GM12878 (cell line): ENCODE data around the gene CEP128. TPM values are rescaled to one million over a fixed set of nuclear protein-coding genes. Genes with fewer than 3 reads are reported as not detected.

Experiments
- ATAC-seq: fragments of 200-7000 bp; cut with Tn5 transposase; 3 replicates; pipeline ENCODE4 v1.9.1; 2020; ENCODE audit warnings: mild to moderate bottlenecking, moderate library complexity
- BruUV-seq: library from RNA; stranded (reverse); fragments of 400-500 nt; replicated peaks from 2 replicates; lab custom pipeline; 2021; lab: Mats Ljungman, UMichigan
- CTCF ChIA-PET: fragments of 300-600 bp; sonication (Branson Sonifier 250); formaldehyde crosslinking; extraction: SDS; loops from one replicate; lab custom pipeline; 2021; ENCODE audit warnings: inconsistent platforms; lab: Yijun Ruan, JAX
- POLR2A ChIA-PET: fragments of 350-600 bp; formaldehyde crosslinking; extraction: SDS; loops from one replicate; lab custom pipeline; 2021; ENCODE audit warnings: inconsistent platforms; lab: Charles Lee
- RAD21 ChIA-PET: fragments of 300-600 bp; sonication (Branson Sonifier 250); formaldehyde crosslinking; loops from one replicate; lab custom pipeline; 2023; ENCODE audit warnings: antibody characterized with exemption; ENCODE audit not compliant: unreplicated experiment; lab: Charles Lee
- SMC1A ChIA-PET: fragments of 300-600 bp; sonication (Branson Sonifier 250); formaldehyde crosslinking; loops from one replicate; lab custom pipeline; 2023; ENCODE audit not compliant: unreplicated experiment, uncharacterized antibody; lab: Charles Lee
- DNase-seq: peaks from one replicate; pipeline ENCODE4 v3.0.0-alpha.2; 2011; ENCODE audit warnings: low read depth, low spot score
- FAIRE-seq: peaks from 3 replicates; lab custom pipeline; 2011; peaks lifted over from hg19 to GRCh38; lab: Jason Lieb, UNC
- H2AFZ ChIP-seq: 2 replicates; pipeline ENCODE4 v1.6.0; 2011; ENCODE audit warnings: low read depth, low read length, control low read depth; ENCODE audit not compliant: control insufficient read depth
- H3K27ac ChIP-seq: 2 replicates; pipeline ENCODE4 v1.5.1; 2011; ENCODE audit warnings: control low read depth; ENCODE audit not compliant: control insufficient read depth, insufficient read depth
- H3K27me3 ChIP-seq, 2 experiments: replicated peaks in 1 of 2; 2 replicates each; pipeline versions ENCODE4 v1.6.0 to v1.6.1; 2011; ENCODE audit warnings: low read length in 1 of 2; ENCODE audit not compliant: control insufficient read depth in 2 of 2, insufficient read depth in 2 of 2
- H3K36me3 ChIP-seq, 2 experiments: 2 replicates each; pipeline ENCODE4 v1.5.1; 2011; ENCODE audit warnings: low read length in 1 of 2; ENCODE audit not compliant: control insufficient read depth in 2 of 2, insufficient read depth in 2 of 2
- H3K4me1 ChIP-seq: 2 replicates; pipeline ENCODE4 v1.6.1; 2011; ENCODE audit warnings: mild to moderate bottlenecking, low read length, moderate library complexity, mixed read lengths; ENCODE audit not compliant: control insufficient read depth, insufficient read depth
- H3K4me2 ChIP-seq: 2 replicates; pipeline ENCODE4 v1.6.0; 2011; ENCODE audit warnings: control low read depth; ENCODE audit not compliant: control insufficient read depth, insufficient read depth
- H3K4me3 ChIP-seq: fragments of 200-600 bp; sonication (generic); 2 replicates; pipeline ENCODE4 v1.5.1; 2016
- H3K79me2 ChIP-seq: 2 replicates; pipeline ENCODE4 v1.6.0; 2011; ENCODE audit warnings: low read length; ENCODE audit not compliant: control insufficient read depth, insufficient read depth
- H3K9ac ChIP-seq: 2 replicates; pipeline ENCODE4 v1.8.0; 2011; ENCODE audit warnings: low read length, control low read depth, mixed read lengths; ENCODE audit not compliant: control insufficient read depth, insufficient read depth
- H3K9me3 ChIP-seq: replicated peaks from 3 replicates; pipeline ENCODE4 v1.5.1; 2011; ENCODE audit warnings: mild to moderate bottlenecking, low read length; ENCODE audit not compliant: control insufficient read depth, insufficient read depth
- H4K20me1 ChIP-seq: 2 replicates; pipeline ENCODE4 v1.6.0; 2011; ENCODE audit not compliant: control insufficient read depth, insufficient read depth
- BCL3 ChIP-seq: IDR thresholded peaks from 2 replicates; pipeline ENCODE4 v1.6.1; 2011; ENCODE audit warnings: borderline replicate concordance, low read depth, mild to moderate bottlenecking, moderate library complexity, low read length; ENCODE audit not compliant: insufficient read depth, poor library complexity, severe bottlenecking
- CBFB ChIP-seq: IDR thresholded peaks from 2 replicates; pipeline ENCODE4 v1.6.1; 2016; ENCODE audit warnings: antibody characterized with exemption, low read depth
- GABPA ChIP-seq: IDR thresholded peaks from 2 replicates; pipeline ENCODE4 v1.6.1; 2014; ENCODE audit warnings: antibody characterized with exemption, low read depth, mild to moderate bottlenecking, inconsistent platforms
- KLF5 ChIP-seq: fragments of 450-650 bp; IDR thresholded peaks from 2 replicates; pipeline ENCODE4 v1.6.1; 2014; ENCODE audit warnings: mild to moderate bottlenecking; ENCODE audit not compliant: partially characterized antibody
- NFXL1 ChIP-seq: fragments of 450-650 bp; IDR thresholded peaks from 2 replicates; pipeline ENCODE4 v1.6.1; 2017; ENCODE audit warnings: antibody characterized with exemption, mild to moderate bottlenecking, borderline replicate concordance
- NR2C1 ChIP-seq: fragments of 450-650 bp; IDR thresholded peaks from 2 replicates; pipeline ENCODE4 v1.6.1; 2017; ENCODE audit warnings: antibody characterized with exemption, mild to moderate bottlenecking, moderate library complexity
- NR2C2 ChIP-seq: IDR thresholded peaks from 2 replicates; pipeline ENCODE4 v1.6.1; 2011; ENCODE audit warnings: borderline replicate concordance, low read depth; ENCODE audit not compliant: control insufficient read depth, insufficient read length
- POU2F2 ChIP-seq: IDR thresholded peaks from 3 replicates; pipeline ENCODE4 v1.6.1; 2011; ENCODE audit warnings: low read depth, mild to moderate bottlenecking, low read length, borderline replicate concordance
- TARDBP ChIP-seq: IDR thresholded peaks from 2 replicates; pipeline ENCODE4 v1.6.1; 2016; ENCODE audit warnings: borderline replicate concordance
- TCF7 ChIP-seq: IDR thresholded peaks from 2 replicates; pipeline ENCODE4 v1.6.1; 2014; ENCODE audit warnings: antibody characterized with exemption, borderline replicate concordance
- WGBS: methylation state at CpG from one replicate; pipeline ENCODE4 v1.1.6; 2016; ENCODE audit warnings: low lambda C conversion rate; ENCODE audit not compliant: insufficient replicate concordance, insufficient coverage; ENCODE audit errors: missing lambda C conversion rate; 5-methylcytosine and 5-hydroxymethylcytosine counted together
- in situ Hi-C: fragments of 300-500 bp; cut with MboI; formaldehyde crosslinking; loops from 9 replicates; pipeline ENCODE4 v1.14.3; 2018; ENCODE audit warnings: mixed read lengths
- intact Hi-C: fragments of 100-400 bp; cut with micrococcal nuclease; formaldehyde crosslinking; loops from one replicate; pipeline ENCODE4 v1.14.2; 2022; ENCODE audit not compliant: unreplicated experiment
- polyA plus RNA-seq, 11 experiments: library from polyadenylated mRNA; depleted of rRNA in 4 of 11; unstranded in 6 of 11; stranded (reverse) in 5 of 11; fragments of >200 nt; fragmentation: Nextera tagmentation in 4 of 11; fragmentation: Illumina TruSeq in 1 of 11; extraction: Ambion mirVana in 4 of 11; extraction: Trizol in 1 of 11; gene quantifications; 1 replicate in 1 of 11; 2 replicates in 10 of 11; pipeline versions ENCODE4 v1.2.1 to v1.2.3, GENCODE V29; 2011 to 2016; ENCODE audit warnings: inconsistent platforms in 2 of 11, missing spikeins in 2 of 11, low read depth in 1 of 11
- total RNA-seq, 4 experiments: library from RNA; depleted of rRNA in 3 of 4; stranded (reverse); fragments of >200 nt in 3 of 4; fragmentation: Illumina TruSeq in 1 of 4; extraction: Trizol in 1 of 4; gene quantifications; 2 replicates each; pipeline versions ENCODE4 v1.2.1 to v1.2.3, GENCODE V29; 2013 to 2021
- TF ChIP-seq, protein P1 (sequence below): IDR thresholded peaks from 2 replicates; pipeline ENCODE4 v1.6.1; 2011; ENCODE audit warnings: low read depth, low read length, improper control_type of control experiment, borderline replicate concordance

CEP128 gene
- total and polyA plus RNA-seq, 10 of the 15 experiments (the other 5 are each of a cell fraction or from before 2014, with no cell fraction given) = 1.1 to 6.7 (median 3.4) TPM

DNA sequence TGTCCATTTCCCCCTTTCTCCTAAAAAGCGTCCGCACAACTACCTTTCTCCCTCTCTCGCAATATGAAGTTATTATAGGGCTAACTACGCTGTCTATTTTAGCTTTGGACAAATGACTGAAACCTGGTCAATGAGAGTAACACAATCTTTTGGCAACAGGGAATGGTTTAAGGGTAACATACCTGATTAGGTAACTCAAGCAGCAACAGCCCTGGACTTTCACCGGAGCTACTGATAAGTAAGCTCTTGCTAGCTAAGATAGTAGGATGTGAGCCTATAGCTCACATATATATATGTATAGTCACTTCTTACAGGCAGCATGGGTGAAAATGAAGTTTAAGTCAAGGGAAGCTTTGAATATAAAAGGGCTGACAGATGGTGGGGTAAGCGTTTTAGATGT lies 313.0 kb downstream of the CEP128 start:
- no peak overlapping the region for H3K9ac ChIP-seq
- SMC1A ChIA-PET = interaction anchor here (0.6 to 1.6 kb wide), 4 partner anchors 12 to 221 kb away, joined by 3 to 4 read pairs (median 4); no protein-coding TSS in a partner anchor
- no peak overlapping the region for H3K4me3 ChIP-seq
- 77% methylated on average over 6 of the region's 6 CpGs for WGBS
- no peak for ATAC-seq
- in situ Hi-C loops = no loop called here
- RAD21 ChIA-PET = no interaction called here
- intact Hi-C loops = no loop called here
- no peaks in the 10 kb centered on the region for H3K9me3 ChIP-seq
- no peaks in the 10 kb centered on the region for H4K20me1 ChIP-seq
- H3K4me2 ChIP-seq = no peak overlapping the region
- no peak for TF ChIP-seq CBFB
- TF ChIP-seq NR2C2 = no peak
- TF ChIP-seq, protein P1, sequence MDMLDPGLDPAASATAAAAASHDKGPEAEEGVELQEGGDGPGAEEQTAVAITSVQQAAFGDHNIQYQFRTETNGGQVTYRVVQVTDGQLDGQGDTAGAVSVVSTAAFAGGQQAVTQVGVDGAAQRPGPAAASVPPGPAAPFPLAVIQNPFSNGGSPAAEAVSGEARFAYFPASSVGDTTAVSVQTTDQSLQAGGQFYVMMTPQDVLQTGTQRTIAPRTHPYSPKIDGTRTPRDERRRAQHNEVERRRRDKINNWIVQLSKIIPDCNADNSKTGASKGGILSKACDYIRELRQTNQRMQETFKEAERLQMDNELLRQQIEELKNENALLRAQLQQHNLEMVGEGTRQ = no peak
- no peak for TF ChIP-seq BCL3
- no peak for TF ChIP-seq NFXL1
- no peak for TF ChIP-seq GABPA
- no peak for TF ChIP-seq POU2F2
- TF ChIP-seq TCF7 = no peak
- no peak for TF ChIP-seq TARDBP
- TF ChIP-seq KLF5 = no peak
- TF ChIP-seq NR2C1 = no peak
- TF ChIP-seq, all 136 proteins: peak for 0
- Histone ChIP-seq H3K27ac (no peak overlapping the region), H3K4me1 (no peaks in the 10 kb centered on the region), H3K36me3 (no peaks in the 10 kb centered on the region), H3K79me2 (no peaks in the 10 kb centered on the region), H2AFZ (no peak overlapping the region), H3K27me3 (no peaks in the 10 kb centered on the region)
- POLR2A ChIA-PET = no interaction called here
- BruUV-seq = no TSS peak
- no peak for DNase-seq
- CTCF ChIA-PET = interaction anchor here (0.5 to 0.7 kb wide), 2 partner anchors 42 to 1776 kb away, joined by 3 to 5 read pairs; no protein-coding TSS in a partner anchor
- no peak for FAIRE-seq
